Smooth muscle cell of trachea (primary cell): ENCODE data around the gene PRODH2. TPM values are rescaled to one million over a fixed set of nuclear protein-coding genes. Genes with fewer than 3 reads are reported as not detected.

Experiments
- total RNA-seq: library from RNA; depleted of rRNA; stranded (reverse); fragments of >200 nt; gene quantifications from 2 replicates; pipeline ENCODE4 v1.2.1, GENCODE V29; 2014

PRODH2 gene, protein sequence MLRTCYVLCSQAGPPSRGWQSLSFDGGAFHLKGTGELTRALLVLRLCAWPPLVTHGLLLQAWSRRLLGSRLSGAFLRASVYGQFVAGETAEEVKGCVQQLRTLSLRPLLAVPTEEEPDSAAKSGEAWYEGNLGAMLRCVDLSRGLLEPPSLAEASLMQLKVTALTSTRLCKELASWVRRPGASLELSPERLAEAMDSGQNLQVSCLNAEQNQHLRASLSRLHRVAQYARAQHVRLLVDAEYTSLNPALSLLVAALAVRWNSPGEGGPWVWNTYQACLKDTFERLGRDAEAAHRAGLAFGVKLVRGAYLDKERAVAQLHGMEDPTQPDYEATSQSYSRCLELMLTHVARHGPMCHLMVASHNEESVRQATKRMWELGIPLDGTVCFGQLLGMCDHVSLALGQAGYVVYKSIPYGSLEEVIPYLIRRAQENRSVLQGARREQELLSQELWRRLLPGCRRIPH
- not detected in 2 replicates for total RNA-seq

DNA sequence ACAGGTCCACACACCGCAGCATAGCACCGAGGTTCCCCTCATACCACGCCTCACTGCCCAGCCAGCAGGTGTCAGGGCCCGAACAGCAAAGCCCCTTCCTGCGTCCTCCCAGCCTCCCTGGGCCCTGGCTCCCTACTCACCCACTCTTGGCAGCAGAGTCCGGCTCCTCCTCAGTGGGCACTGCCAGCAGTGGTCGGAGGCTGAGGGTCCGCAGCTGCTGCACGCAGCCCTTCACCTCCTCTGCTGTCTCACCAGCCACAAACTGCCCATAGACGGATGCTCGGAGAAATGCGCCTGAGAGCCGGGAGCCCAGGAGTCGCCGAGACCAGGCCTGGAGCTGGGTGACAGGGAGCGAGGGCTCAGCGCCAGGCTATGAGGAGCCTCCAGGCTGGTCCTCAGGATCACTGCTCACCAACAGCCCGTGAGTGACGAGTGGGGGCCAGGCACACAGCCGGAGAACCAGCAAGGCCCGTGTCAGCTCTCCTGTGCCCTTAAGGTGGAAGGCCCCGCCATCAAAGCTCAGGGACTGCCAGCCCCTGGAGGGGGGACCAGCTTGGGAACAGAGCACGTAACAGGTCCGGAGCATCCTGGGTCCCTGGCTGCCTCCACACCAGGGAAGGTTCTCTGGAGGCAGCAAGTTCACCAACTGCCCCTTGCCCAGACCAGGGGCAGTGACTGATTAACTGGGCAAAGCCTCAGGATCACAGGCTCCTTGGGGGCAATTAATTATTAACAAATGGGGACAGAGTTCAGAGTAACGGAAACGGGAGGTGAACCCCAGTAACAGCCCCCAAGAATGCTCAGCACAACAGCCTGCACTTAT lies at the start of gene PRODH2:
Gene PRODH2 (minus strand): TSS at position 626 of the 823 bp plus-strand sequence. CDS start 40 bp downstream, at position 586.

GRCh38 chr19:35856546-35857149 lies 44.0 kb upstream of the PRODH2 start, which contains the start of gene KIRREL2:
TSS of gene KIRREL2 (plus strand) at chr19:35856911. CDS start at chr19:35857120, 209 bp downstream.

DNA sequence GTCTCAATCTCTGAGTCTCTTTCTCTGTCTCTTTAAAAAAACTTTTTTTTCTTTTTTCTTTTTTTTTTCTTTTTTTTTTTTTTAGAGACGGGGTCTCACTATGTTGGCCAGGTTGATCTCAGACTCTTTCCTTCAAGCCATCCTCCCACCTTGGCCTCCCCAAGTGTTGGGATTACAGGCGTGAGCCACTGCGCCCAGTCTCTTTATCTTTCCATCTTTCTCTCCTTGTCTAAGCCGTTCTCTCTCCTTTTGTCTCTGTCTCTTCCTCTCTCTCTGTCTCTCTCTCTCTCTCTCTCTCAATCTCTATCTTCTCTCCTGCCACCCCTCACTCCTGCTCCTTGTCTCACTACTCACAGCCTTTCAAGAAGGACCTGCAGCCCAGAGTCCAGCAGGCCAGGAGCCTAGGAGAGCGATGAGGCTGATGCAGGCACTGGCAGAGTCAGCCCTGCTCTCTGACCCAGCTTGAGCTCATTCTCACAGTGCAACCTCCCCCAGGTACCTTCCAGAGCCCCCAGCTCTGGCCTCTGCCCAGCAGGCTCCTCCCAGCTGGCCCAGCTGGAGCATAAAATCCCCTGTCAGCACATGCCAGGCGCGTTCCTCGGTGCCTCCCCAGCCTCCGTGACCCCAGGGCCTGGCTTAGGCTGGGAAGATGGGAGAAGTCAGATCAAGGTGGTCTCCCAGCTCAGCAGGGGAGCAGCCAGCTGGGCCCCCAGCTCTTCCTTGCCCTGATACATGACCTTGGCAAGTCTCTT lies 39.6 kb upstream of the PRODH2 start, which contains the start of gene NPHS1:
Gene NPHS1 (minus strand): TSS at position 476 of the 752 bp plus-strand sequence. CDS start 667 bp downstream, outside the sequence.

GRCh38 chr19:35775298-35776101 lies 37.1 kb downstream of the PRODH2 start, which contains the start of gene ARHGAP33:
TSS of gene ARHGAP33 (plus strand) at chr19:35775564. CDS start at chr19:35775659, 95 bp downstream.

DNA sequence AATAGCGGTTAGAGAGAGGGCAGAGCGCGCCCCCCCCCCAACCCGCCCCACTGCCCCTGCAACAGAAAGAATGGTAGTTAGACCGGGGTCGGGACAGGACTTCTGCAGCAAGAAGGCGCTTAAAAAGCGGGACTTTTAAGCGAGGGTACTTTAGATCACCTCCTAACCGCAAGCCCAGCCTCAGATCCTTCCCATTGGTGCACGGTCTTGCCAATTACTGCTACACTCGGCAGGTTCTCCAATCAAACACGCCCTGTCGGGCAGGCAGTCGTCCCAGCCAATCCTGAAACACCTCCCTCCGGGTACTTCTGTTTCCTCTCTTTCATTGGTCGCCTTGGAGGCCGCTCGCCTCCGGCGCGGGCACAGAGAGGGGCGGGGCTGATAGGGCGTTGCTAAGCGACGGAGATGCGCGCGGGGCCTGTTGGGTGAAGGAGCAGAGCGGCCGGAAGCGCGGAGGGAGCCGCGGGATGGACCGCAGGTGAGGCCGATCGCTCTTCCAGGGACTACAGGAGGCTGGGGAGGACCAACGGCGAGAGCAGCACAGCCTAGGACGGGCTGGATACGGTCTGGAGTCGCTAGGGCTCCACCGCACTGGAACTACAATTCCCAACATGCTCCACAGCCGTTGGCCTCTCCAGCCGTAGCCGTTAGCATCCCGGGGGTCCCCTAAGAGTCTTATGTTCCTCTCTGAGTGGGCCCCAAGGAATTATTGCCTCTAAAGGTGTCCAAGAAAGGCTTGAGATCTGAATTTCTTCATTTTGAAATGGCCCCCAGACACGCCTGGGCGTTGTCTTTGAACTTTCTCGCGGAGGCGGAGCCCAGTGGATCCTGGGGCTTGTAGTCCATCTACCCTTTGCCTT lies 54.7 kb downstream of the PRODH2 start, which contains the start of gene PROSER3:
Gene PROSER3 (plus strand): TSS at position 428 of the 860 bp plus-strand sequence. CDS start 40 bp downstream, at position 468.

DNA sequence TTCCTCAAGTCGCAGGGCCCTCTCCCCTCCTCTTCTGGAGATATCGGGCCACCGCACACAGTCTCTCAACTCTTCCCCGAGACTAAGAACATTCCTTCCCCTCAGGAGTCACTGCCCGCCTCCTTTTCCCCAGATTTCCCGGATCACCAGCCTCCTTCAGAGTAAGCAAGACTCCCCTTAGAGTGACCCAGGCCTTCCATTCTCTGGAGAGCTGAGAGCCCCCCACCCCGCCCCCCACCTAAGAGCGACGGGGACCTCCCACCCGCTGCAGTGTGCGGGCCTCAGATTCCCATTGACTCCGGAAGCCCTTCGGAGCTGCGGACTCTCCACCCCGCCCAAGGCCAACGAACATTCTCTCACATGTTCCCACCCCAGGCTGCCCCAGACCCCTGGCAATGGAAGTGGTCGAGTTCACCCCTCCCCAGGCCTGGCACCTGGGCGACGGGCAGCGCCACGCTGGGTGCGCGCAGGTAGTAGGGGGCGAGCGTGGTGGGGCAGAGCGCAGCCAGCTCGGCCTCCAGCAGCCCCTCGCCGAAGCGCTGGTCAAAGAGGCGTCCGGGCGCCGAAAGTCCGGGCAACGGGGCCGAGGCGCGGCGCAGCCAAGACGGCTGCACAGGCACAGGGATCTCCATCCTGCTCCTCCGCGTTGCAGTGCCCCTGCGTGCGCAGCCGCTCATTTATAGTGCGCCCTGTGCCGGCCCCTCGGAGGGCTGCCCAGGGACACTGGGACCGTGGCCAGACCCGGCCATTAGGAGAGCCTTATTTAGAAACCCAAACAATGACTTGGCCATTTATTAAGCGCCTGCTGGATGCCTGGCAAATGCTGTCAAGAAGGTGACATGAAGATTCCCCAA lies 56.0 kb downstream of the PRODH2 start, which contains the start of gene HSPB6:
Gene HSPB6 (minus strand): TSS at position 653 of the 854 bp plus-strand sequence. CDS start 21 bp downstream, at position 632.

Other genes with a start within 250 kb of the PRODH2 start
- gene ATP4A, start 249.2 kb downstream of the PRODH2 start, total RNA-seq: not detected in 2 replicates
- gene PMIS2, start 226.7 kb downstream of the PRODH2 start, total RNA-seq: not detected in 2 replicates
- 6.6 and 12.2 TPM in 2 replicates for gene HAUS5, start 200.1 kb downstream of the PRODH2 start, total RNA-seq
- gene RBM42, start 183.8 kb downstream of the PRODH2 start, total RNA-seq: 53.3 and 62.4 TPM in 2 replicates
- gene ETV2, start 171.1 kb downstream of the PRODH2 start, total RNA-seq: 0.17 and 0.44 TPM in 2 replicates
- 225 and 365 TPM in 2 replicates for gene COX6B1, start 164.5 kb downstream of the PRODH2 start, total RNA-seq
- gene UPK1A, start 146.3 kb downstream of the PRODH2 start, total RNA-seq: not detected in 2 replicates
- not detected in 2 replicates for gene ZBTB32, start 108.3 kb downstream of the PRODH2 start, total RNA-seq
- 9.8 and 10.9 TPM in 2 replicates for gene KMT2B, start 94.8 kb downstream of the PRODH2 start, total RNA-seq
- gene IGFLR1, start 70.4 kb downstream of the PRODH2 start, total RNA-seq: 0.29 and 1.2 TPM in 2 replicates
- 4.6 and 7.3 TPM in 2 replicates for gene U2AF1L4, start 67.4 kb downstream of the PRODH2 start, total RNA-seq
- 18.4 and 20.2 TPM in 2 replicates for gene PSENEN, start 67.2 kb downstream of the PRODH2 start, total RNA-seq
- 8.0 and 18.5 TPM in 2 replicates for gene LIN37, start 64.3 kb downstream of the PRODH2 start, total RNA-seq
- 125 and 302 TPM in 2 replicates for gene HSPB6, start 55.8 kb downstream of the PRODH2 start, total RNA-seq
- gene PROSER3, start 54.7 kb downstream of the PRODH2 start, total RNA-seq: 6.1 and 9.9 TPM in 2 replicates
- gene ARHGAP33, start 37.3 kb downstream of the PRODH2 start, total RNA-seq: 5.6 and 10.0 TPM in 2 replicates
- gene NPHS1, start 39.7 kb upstream of the PRODH2 start, total RNA-seq: not detected in 2 replicates
- not detected in 2 replicates for gene KIRREL2, start 44.1 kb upstream of the PRODH2 start, total RNA-seq
- gene APLP1, start 55.7 kb upstream of the PRODH2 start, total RNA-seq: 5.1 and 11.7 TPM in 2 replicates
- gene NFKBID, start 87.7 kb upstream of the PRODH2 start, total RNA-seq: 3.2 and 3.6 TPM in 2 replicates
- 0.87 and 1.8 TPM in 2 replicates for gene HCST, start 89.7 kb upstream of the PRODH2 start, total RNA-seq
- gene TYROBP, start 95.5 kb upstream of the PRODH2 start, total RNA-seq: 0.33 TPM in 1 of 2 replicates, not detected in the other
- gene LRFN3, start 123.5 kb upstream of the PRODH2 start, total RNA-seq: 2.5 and 6.3 TPM in 2 replicates
- 8.9 and 12.9 TPM in 2 replicates for gene SDHAF1, start 182.3 kb upstream of the PRODH2 start, total RNA-seq
- gene SYNE4, start 196.0 kb upstream of the PRODH2 start, total RNA-seq: 0.15 and 0.50 TPM in 2 replicates
- 18.9 and 22.8 TPM in 2 replicates for gene ALKBH6, start 201.4 kb upstream of the PRODH2 start, total RNA-seq
- 19.3 and 30.8 TPM in 2 replicates for gene CLIP3, start 220.0 kb upstream of the PRODH2 start, total RNA-seq
- 4.5 and 6.5 TPM in 2 replicates for gene THAP8, start 241.4 kb upstream of the PRODH2 start, total RNA-seq
- 0.50 and 6.4 TPM in 2 replicates for gene WDR62, start 242.1 kb upstream of the PRODH2 start, total RNA-seq